Upper lobe of left lung (tissue), 6 donors: Measurements from ENCODE around the gene PLXNA3. TPM values are rescaled to one million over a fixed set of nuclear protein-coding genes. Genes with fewer than 3 reads are reported as not detected.

Experiments used
- ATAC-seq, 2 donors: fragments of 200-7000 bp; cut with Tn5 transposase; one replicate each; pipeline ENCODE4 v1.9.1; 2022; ENCODE audit warnings: mild to moderate bottlenecking in 2 of 2, moderate library complexity in 2 of 2; ENCODE audit not compliant: low FRiP score in 2 of 2
- DNase-seq, 2 donors: peaks; one replicate each; pipeline ENCODE4 v3.0.0-alpha.2; 2019 to 2020
- H3K27ac ChIP-seq, 4 donors: fragments of 200-600 bp; sonication (generic); one replicate each; pipeline ENCODE4 v1.5.1; 2016 to 2019
- H3K27me3 ChIP-seq, 4 donors: fragments of 200-600 bp; sonication (generic); one replicate each; pipeline ENCODE4 v1.5.1; 2017 to 2019
- H3K36me3 ChIP-seq, 4 donors: fragments of 200-600 bp; sonication (generic); one replicate each; pipeline ENCODE4 v1.5.1; 2016 to 2019
- H3K4me1 ChIP-seq, 4 donors: fragments of 200-600 bp; sonication (generic); one replicate each; pipeline ENCODE4 v1.5.1; 2018 to 2019
- H3K4me3 ChIP-seq, 4 donors: fragments of 200-600 bp; sonication (generic); one replicate each; pipeline ENCODE4 v1.5.1; 2017 to 2019; ENCODE audit warnings: mild to moderate bottlenecking in 2 of 4, moderate library complexity in 1 of 4
- H3K9me3 ChIP-seq, 4 donors: fragments of 200-600 bp; sonication (generic); one replicate each; pipeline ENCODE4 v1.5.1; 2018 to 2019
- EP300 ChIP-seq, 4 donors: sonication (generic); formaldehyde crosslinking; IDR thresholded peaks; one replicate each; pipeline ENCODE4 v1.5.1; 2017; ENCODE audit warnings: antibody characterized with exemption in 4 of 4, control low read depth in 2 of 4
- POLR2A ChIP-seq, 4 donors: fragments of 450-650 bp; IDR thresholded peaks; one replicate each; pipeline ENCODE4 v1.5.1; 2016 to 2017; ENCODE audit warnings: antibody characterized with exemption in 4 of 4, mild to moderate bottlenecking in 2 of 4
- POLR2AphosphoS5 ChIP-seq, 2 donors: sonication (generic); formaldehyde crosslinking; IDR thresholded peaks; one replicate each; pipeline ENCODE4 v1.5.1; 2017; ENCODE audit warnings: antibody characterized with exemption in 2 of 2
- WGBS, 2 donors: methylation state at CpG; one replicate each; pipeline ENCODE4 v1.1.5; 2017 to 2018; 5-methylcytosine and 5-hydroxymethylcytosine counted together
- total RNA-seq, 6 donors: library from RNA; depleted of rRNA in 4 of 6; stranded (reverse); fragments of >200 nt in 4 of 6; gene quantifications; one replicate each; pipeline versions ENCODE4 v1.1.0 to v1.2.1, GENCODE V29; 2016 to 2021
- TF ChIP-seq, protein P1 (sequence below), 6 experiments: fragments of 450-650 bp in 4 of 6; fragments of 200-600 bp in 2 of 6; sonication (generic) in 2 of 6; IDR thresholded peaks; one replicate each; pipeline ENCODE4 v1.5.1; 2016 to 2019; ENCODE audit warnings: antibody characterized with exemption in 6 of 6
- donor health status: DM: no; HTN: no; CAD: no; lungs with moderate emphysema.
- donor health status: DM: no; HTN: yes; CAD: no; lungs with severe emphysema.

PLXNA3 gene
- total RNA-seq, 6 donors from 2014 or later: 7.9 to 195 (median 36.3) TPM

DNA sequence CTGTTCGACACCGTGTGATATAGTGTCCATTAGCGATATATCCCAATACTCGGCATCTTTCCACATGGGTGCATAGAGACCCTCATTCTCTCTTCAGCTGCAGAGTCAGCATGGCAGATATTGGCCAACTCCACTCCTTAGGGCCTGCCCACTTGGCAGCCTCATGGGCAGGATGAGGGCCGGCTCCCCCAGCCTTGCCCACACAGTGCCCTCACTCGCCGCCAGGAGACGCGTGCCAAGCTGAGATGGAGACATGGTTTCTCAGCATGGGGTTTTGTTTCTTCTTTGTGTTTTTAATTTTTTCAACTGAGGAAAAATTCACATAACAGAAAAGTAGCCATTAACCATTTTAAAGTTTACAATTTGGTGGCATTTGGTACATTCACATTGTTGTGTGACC is 5.3 kb upstream of the PLXNA3 start:
- no peak for TF ChIP-seq POLR2AphosphoS5 (IDR thresholded peaks at IDR 0.05)
- TF ChIP-seq EP300 (IDR thresholded peaks at IDR 0.05): no peak
- TF ChIP-seq, protein P1, sequence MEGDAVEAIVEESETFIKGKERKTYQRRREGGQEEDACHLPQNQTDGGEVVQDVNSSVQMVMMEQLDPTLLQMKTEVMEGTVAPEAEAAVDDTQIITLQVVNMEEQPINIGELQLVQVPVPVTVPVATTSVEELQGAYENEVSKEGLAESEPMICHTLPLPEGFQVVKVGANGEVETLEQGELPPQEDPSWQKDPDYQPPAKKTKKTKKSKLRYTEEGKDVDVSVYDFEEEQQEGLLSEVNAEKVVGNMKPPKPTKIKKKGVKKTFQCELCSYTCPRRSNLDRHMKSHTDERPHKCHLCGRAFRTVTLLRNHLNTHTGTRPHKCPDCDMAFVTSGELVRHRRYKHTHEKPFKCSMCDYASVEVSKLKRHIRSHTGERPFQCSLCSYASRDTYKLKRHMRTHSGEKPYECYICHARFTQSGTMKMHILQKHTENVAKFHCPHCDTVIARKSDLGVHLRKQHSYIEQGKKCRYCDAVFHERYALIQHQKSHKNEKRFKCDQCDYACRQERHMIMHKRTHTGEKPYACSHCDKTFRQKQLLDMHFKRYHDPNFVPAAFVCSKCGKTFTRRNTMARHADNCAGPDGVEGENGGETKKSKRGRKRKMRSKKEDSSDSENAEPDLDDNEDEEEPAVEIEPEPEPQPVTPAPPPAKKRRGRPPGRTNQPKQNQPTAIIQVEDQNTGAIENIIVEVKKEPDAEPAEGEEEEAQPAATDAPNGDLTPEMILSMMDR (IDR thresholded peaks at IDR 0.05): no peak
- no peak for TF ChIP-seq POLR2A (IDR thresholded peaks at IDR 0.05)
- no peaks in the 10 kb centered on the region for H3K4me1 ChIP-seq
- H3K27me3 ChIP-seq: no peaks in the 10 kb centered on the region
- peaks cover 0 to 39% (median 21%) of the 10 kb centered on the region in 4 donors for H3K36me3 ChIP-seq
- H3K9me3 ChIP-seq: no peaks in the 10 kb centered on the region
- H3K4me3 ChIP-seq: no peak overlapping the region
- no peak overlapping the region for H3K27ac ChIP-seq
- 91 to 96% methylated on average over 8 to 9 of the region's 9 CpGs for WGBS, 2 donors
- DNase-seq (no peak), ATAC-seq (no peak)

DNA sequence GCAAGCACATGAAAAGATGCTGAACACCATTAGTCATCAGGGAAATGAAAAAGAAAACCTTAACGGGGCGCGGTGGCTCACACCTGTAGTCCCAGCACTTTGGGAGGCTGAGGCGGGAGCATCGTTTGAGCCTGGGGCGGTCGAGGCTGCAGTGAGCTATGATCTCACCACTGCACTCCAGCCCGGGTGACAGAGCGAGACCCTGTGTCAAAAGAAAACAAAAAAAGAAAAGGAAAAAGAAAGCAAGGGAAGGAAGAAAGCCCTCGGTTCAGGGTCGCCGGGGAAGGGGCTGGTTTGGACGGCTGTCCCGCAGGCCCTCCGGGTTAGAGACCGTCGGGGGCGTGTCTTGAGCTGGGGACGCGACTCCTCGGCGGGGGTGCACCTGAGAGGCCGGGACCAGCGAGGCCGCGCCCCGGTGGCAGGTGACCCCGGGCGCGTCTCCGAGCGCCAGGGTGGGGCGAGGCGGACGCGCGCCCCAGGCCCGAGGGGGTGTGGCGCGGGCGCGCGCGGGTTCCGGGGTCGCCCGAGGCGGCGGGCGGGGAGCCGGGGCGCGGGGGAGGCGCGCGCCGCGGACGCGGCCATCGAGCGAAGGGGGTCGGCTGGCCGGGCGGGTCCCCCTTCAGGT is 478 bp upstream of the PLXNA3 start:
- Histone ChIP-seq H3K4me3 (peak overlapping the region; percentile 22 to 67 (median 64)), H3K4me1 (peaks cover 0 to 7% (median 4%) of the 10 kb centered on the region in 4 donors), H3K36me3 (peaks cover 0 to 5% (median 1%) of the 10 kb centered on the region in 4 donors), H3K27ac (peak overlapping the region in 2 of 4 donors; percentile 69 to 74), H3K9me3 (no peaks in the 10 kb centered on the region), H3K27me3 (no peaks in the 10 kb centered on the region)
- WGBS, 2 donors: 13 to 42% methylated on average over 20 to 47 of the region's 65 CpGs
- TF ChIP-seq POLR2A (IDR thresholded peaks at IDR 0.05) (no peak), EP300 (IDR thresholded peaks at IDR 0.05) (no peak), POLR2AphosphoS5 (IDR thresholded peaks at IDR 0.05) (no peak)
- TF ChIP-seq, protein P1 (IDR thresholded peaks at IDR 0.05): no peak
- DNase-seq (peak; percentile 66 to 92), ATAC-seq (peak in 1 of 2 donors; percentile 81)

DNA sequence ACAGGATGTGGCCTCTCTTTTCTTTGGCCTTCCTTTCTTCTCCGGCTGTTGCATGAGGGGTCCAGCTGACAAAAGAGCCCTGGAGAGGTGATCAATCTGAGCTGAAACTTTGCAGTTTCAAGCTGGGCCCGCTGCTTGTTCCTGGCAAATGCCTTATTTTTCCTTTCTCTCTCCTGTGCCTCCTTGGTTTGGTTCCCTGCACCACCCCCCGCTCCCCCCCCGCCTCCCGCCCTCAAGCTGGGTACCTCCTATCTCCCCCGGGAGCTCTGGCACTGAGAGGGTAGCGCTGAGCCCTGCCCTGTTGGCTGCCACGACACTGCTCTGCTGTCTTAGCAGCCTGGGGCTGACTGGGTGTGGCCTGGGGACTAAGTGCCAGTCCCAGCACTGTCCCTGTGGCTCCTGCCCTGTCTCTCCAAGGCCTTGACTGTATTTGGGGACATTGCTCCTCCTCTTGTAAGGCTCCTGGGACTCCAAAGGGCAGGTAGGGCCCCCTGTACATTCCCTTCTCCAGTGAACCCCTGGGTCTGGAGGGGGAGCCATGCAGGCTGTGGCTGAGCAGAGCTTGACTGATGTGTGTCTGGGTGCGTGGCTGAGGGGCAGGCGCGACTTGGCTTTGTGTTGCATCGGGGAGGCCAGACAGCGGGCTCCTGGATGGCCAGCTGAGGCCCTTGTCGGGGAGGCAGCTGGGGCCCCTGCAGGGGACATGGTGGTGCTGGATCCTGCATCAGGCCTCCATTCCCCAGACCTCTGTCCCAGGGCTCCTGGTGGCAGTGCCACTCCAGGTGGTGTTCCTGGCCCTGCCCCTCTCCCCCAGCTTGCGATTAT is 1.1 kb downstream of the PLXNA3 start:
- H3K4me3 ChIP-seq: peak overlapping the region; percentile 12 to 67 (median 64)
- H3K9me3 ChIP-seq: no peaks in the 10 kb centered on the region
- peaks cover 0 to 13% (median 3%) of the 10 kb centered on the region in 4 donors for H3K36me3 ChIP-seq
- 50 to 78% methylated on average over 2 to 15 of the region's 15 CpGs for WGBS, 2 donors
- peaks cover 0 to 7% (median 4%) of the 10 kb centered on the region in 4 donors for H3K4me1 ChIP-seq
- ATAC-seq (peak; percentile 38 to 64), DNase-seq (peak in 1 of 2 donors; percentile 56)
- peak overlapping the region in 3 of 4 donors; percentile 49 to 74 (median 69) for H3K27ac ChIP-seq
- TF ChIP-seq EP300 (IDR thresholded peaks at IDR 0.05) (no peak), POLR2AphosphoS5 (IDR thresholded peaks at IDR 0.05) (no peak), POLR2A (IDR thresholded peaks at IDR 0.05) (no peak)
- TF ChIP-seq, protein P1 (IDR thresholded peaks at IDR 0.05): no peak
- H3K27me3 ChIP-seq: no peaks in the 10 kb centered on the region

DNA sequence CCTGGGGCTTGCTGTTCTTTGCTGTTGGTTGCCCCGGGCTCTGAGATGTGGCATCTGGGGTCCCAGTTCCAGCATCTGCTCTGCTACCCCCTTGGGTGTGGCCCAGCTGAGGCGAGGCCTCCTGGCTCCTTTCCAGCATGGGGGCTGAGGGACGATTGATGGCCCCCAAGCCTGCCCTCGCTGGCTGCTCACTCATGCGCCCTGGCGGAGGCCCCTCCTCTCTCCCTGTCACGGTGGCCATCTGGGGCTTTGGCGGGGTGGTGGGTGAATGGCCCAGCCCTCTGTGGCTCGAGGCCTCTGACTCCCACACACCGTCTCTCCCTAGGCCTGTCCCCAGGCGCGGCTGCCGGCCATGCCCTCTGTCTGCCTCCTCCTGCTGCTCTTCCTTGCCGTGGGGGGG is 1.8 kb downstream of the PLXNA3 start:
- H3K4me1 ChIP-seq: peaks cover 0 to 7% (median 4%) of the 10 kb centered on the region in 4 donors
- DNase-seq (no peak), ATAC-seq (no peak)
- H3K36me3 ChIP-seq: peaks cover 0 to 18% (median 3%) of the 10 kb centered on the region in 4 donors
- H3K9me3 ChIP-seq: no peaks in the 10 kb centered on the region
- no peaks in the 10 kb centered on the region for H3K27me3 ChIP-seq
- WGBS, 2 donors: 84% methylated on average over 14 of the region's 14 CpGs; no CpG with 5 or more reads in 1 of the 2 donors
- peak overlapping the region in 1 of 4 donors; percentile 67 for H3K4me3 ChIP-seq
- H3K27ac ChIP-seq: no peak overlapping the region
- no peak for TF ChIP-seq POLR2A (IDR thresholded peaks at IDR 0.05)
- TF ChIP-seq POLR2AphosphoS5 (IDR thresholded peaks at IDR 0.05): no peak
- TF ChIP-seq, protein P1 (IDR thresholded peaks at IDR 0.05): no peak
- no peak for TF ChIP-seq EP300 (IDR thresholded peaks at IDR 0.05)
